Pulmonary artery endothelial cell (primary cell): Measurements from ENCODE around the gene YY2. TPM values are rescaled to one million over a fixed set of nuclear protein-coding genes. Genes with fewer than 3 reads are reported as not detected.
"Not testable (repeated sequence)": the region's sequence is repeated elsewhere in the genome, so short reads cannot be mapped to it uniquely, and the experiment has no call there.

Source experiments
- DNase-seq: peaks from one replicate; pipeline ENCODE4 v3.0.0-alpha.2; 2011; ENCODE audit warnings: low read depth, low spot score
- total RNA-seq: library from RNA; depleted of rRNA; stranded (reverse); fragments of >200 nt; gene quantifications from 2 replicates; pipeline ENCODE4 v1.2.3, GENCODE V29; 2014

The YY2 gene
- 1.1 and 1.6 TPM in 2 replicates for total RNA-seq

- no peak for DNase-seq
Observed at GRCh38 chrX:21855937-21856415, at the start of gene YY2. Gene YY2, plus strand, starts transcription at chrX:21855987. Its CDS starts 498 bp downstream, at chrX:21856485.

- no peak for DNase-seq
Observed at GRCh38 chrX:21806691-21807090, 49.1 kb upstream of the YY2 start.

- no peak for DNase-seq
Observed at GRCh38 chrX:21811832-21812231, 44.0 kb upstream of the YY2 start.

- no peak for DNase-seq
Observed at GRCh38 chrX:21812628-21813027, 43.2 kb upstream of the YY2 start.

GRCh38 chrX:21813612-21814368 is 42.0 kb upstream of the YY2 start:
- DNase-seq = no peak

- DNase-seq = no peak
Observed at GRCh38 chrX:21816136-21816535, 39.7 kb upstream of the YY2 start.

- DNase-seq = not testable (repeated sequence)
Observed at GRCh38 chrX:21820170-21820569, 35.6 kb upstream of the YY2 start.

GRCh38 chrX:21821875-21822274 is 33.9 kb upstream of the YY2 start:
- no peak for DNase-seq

GRCh38 chrX:21831496-21831895 is 24.3 kb upstream of the YY2 start:
- no peak for DNase-seq

GRCh38 chrX:21837056-21837455 is 18.7 kb upstream of the YY2 start:
- DNase-seq = no peak

- no peak for DNase-seq
Observed at GRCh38 chrX:21838937-21839333, 16.9 kb upstream of the YY2 start.

GRCh38 chrX:21839334-21840192 is 16.2 kb upstream of the YY2 start, which contains the start of gene MBTPS2:
Gene MBTPS2, plus strand, starts transcription at chrX:21839617. Its CDS starts 118 bp downstream, at chrX:21839735.
- DNase-seq = peak; percentile 52

- DNase-seq = no peak
Observed at GRCh38 chrX:21840193-21840545, 15.6 kb upstream of the YY2 start.

GRCh38 chrX:21843179-21843578 is 12.6 kb upstream of the YY2 start:
- DNase-seq = no peak

- DNase-seq = no peak
Observed at GRCh38 chrX:21845096-21845495, 10.7 kb upstream of the YY2 start.

GRCh38 chrX:21847342-21847741 is 8.4 kb upstream of the YY2 start:
- no peak for DNase-seq

GRCh38 chrX:21853578-21853977 is 2.2 kb upstream of the YY2 start:
- DNase-seq = no peak

GRCh38 chrX:21856504-21856903 is 717 bp downstream of the YY2 start:
- DNase-seq = no peak

GRCh38 chrX:21863241-21863640 is 7.5 kb downstream of the YY2 start:
- no peak for DNase-seq

- no peak for DNase-seq
Observed at GRCh38 chrX:21865436-21865835, 9.6 kb downstream of the YY2 start.

- DNase-seq = no peak
Observed at GRCh38 chrX:21870494-21870893, 14.7 kb downstream of the YY2 start.

- no peak for DNase-seq
Observed at GRCh38 chrX:21873063-21873775, 17.4 kb downstream of the YY2 start.
